Heart left ventricle (tissue), 13 donors: Measurements from ENCODE around the gene OAS1.

Experiments
- POLR2A ChIP-seq, 2 donors: fragments of 450-650 bp; IDR thresholded peaks; one replicate each; pipeline ENCODE4 v1.6.1; 2017; ENCODE audit warnings: antibody characterized with exemption in 2 of 2, mild to moderate bottlenecking in 2 of 2, moderate library complexity in 2 of 2
- TF ChIP-seq, protein P1 (sequence below), 12 donors: fragments of 200-600 bp; sonication (generic) in 4 of 12; IDR thresholded peaks; one replicate each; pipeline versions ENCODE4 v1.5.0 to v1.8.0; 2018 to 2022; ENCODE audit warnings: antibody characterized with exemption in 12 of 12, mild to moderate bottlenecking in 5 of 12
- donor health status: ischemic (EF 13 %, LVEDD 7.1; RV severe dilation, severe dysfunction).
- donor health status: DM: no; HTN: yes; CAD: no.
- donor health status: DM: no; HTN: no; CAD: no.
- donor health status: ischemic (EF 25% LVEDD 6.9; RV normal size, moderate dysfunction).
- donor health status: ischemic (EF 25% LVEDD 5.7; RV mildly dilated, moderate dysfunction).
- donor health status: ischemic (EF 35%, LVEDD 5.7; RV mildly dilated, moderate dysfunction).
- donor health status: nonischemic (EF 11% LVEDD 7.7; RV severe dilation, severe dysfunction).
- donor health status: DM: yes; HTN: yes; CAD: no.
- donor health status: PGD.
- donor health status: ischemic (EF 29% LVEDD 5.4; RV normal size, mild dysfunction).
- donor health status: nonischemic (EF 23%, LVEDD 6.1; RV moderate dilation, normal function).

GRCh38 chr12:112860181-112860580 is 46.6 kb upstream of the OAS1 start:
- TF ChIP-seq, protein P1, sequence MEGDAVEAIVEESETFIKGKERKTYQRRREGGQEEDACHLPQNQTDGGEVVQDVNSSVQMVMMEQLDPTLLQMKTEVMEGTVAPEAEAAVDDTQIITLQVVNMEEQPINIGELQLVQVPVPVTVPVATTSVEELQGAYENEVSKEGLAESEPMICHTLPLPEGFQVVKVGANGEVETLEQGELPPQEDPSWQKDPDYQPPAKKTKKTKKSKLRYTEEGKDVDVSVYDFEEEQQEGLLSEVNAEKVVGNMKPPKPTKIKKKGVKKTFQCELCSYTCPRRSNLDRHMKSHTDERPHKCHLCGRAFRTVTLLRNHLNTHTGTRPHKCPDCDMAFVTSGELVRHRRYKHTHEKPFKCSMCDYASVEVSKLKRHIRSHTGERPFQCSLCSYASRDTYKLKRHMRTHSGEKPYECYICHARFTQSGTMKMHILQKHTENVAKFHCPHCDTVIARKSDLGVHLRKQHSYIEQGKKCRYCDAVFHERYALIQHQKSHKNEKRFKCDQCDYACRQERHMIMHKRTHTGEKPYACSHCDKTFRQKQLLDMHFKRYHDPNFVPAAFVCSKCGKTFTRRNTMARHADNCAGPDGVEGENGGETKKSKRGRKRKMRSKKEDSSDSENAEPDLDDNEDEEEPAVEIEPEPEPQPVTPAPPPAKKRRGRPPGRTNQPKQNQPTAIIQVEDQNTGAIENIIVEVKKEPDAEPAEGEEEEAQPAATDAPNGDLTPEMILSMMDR (IDR thresholded peaks at IDR 0.05), result no peak
- TF ChIP-seq POLR2A (IDR thresholded peaks at IDR 0.05), result no peak
